Right lobe of liver (tissue), 4 donors: ENCODE data around the gene GSTP1.
"Not testable (repeated sequence)": the region's sequence is repeated elsewhere in the genome, so short reads cannot be mapped to it uniquely, and the experiment has no call there.

Experiments used
- POLR2A ChIP-seq: fragments of 450-650 bp; IDR thresholded peaks from one replicate; pipeline ENCODE4 v1.6.1; 2017; ENCODE audit warnings: antibody characterized with exemption, mild to moderate bottlenecking
- TF ChIP-seq, protein P1 (sequence below), 4 donors: fragments of 200-600 bp in 3 of 4; fragments of 450-650 bp in 1 of 4; IDR thresholded peaks; one replicate each; pipeline versions ENCODE4 v1.5.1 to v1.8.0; 2016 to 2022; ENCODE audit warnings: antibody characterized with exemption in 4 of 4, mild to moderate bottlenecking in 2 of 4
- donor health status: DM: no; HTN: no; CAD: no.
- donor health status: DM: no; HTN: no; CAD: no.
- donor health status: DM: no; HTN: yes; CAD: no.

GRCh38 chr11:67551697-67552096 lies 31.9 kb upstream of the GSTP1 start:
- TF ChIP-seq POLR2A: not testable (repeated sequence)
- TF ChIP-seq, protein P1, sequence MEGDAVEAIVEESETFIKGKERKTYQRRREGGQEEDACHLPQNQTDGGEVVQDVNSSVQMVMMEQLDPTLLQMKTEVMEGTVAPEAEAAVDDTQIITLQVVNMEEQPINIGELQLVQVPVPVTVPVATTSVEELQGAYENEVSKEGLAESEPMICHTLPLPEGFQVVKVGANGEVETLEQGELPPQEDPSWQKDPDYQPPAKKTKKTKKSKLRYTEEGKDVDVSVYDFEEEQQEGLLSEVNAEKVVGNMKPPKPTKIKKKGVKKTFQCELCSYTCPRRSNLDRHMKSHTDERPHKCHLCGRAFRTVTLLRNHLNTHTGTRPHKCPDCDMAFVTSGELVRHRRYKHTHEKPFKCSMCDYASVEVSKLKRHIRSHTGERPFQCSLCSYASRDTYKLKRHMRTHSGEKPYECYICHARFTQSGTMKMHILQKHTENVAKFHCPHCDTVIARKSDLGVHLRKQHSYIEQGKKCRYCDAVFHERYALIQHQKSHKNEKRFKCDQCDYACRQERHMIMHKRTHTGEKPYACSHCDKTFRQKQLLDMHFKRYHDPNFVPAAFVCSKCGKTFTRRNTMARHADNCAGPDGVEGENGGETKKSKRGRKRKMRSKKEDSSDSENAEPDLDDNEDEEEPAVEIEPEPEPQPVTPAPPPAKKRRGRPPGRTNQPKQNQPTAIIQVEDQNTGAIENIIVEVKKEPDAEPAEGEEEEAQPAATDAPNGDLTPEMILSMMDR (IDR thresholded peaks at IDR 0.05): not testable (repeated sequence)
